HL-60 (cell line): ENCODE measurements around the gene HNRNPUL1.

ENCODE experiments used
- CTCF ChIP-seq: IDR thresholded peaks from one replicate; pipeline ENCODE4 v1.5.1; 2011; ENCODE audit warnings: low read length, control low read depth, inconsistent platforms; ENCODE audit not compliant: insufficient read depth
- GABPA ChIP-seq: IDR thresholded peaks from 2 replicates; pipeline ENCODE4 v1.6.1; 2012; ENCODE audit warnings: low read depth
- POLR2AphosphoS5 ChIP-seq: IDR thresholded peaks from 2 replicates; pipeline ENCODE4 v1.6.1; 2012; ENCODE audit warnings: low read depth
- REST ChIP-seq: IDR thresholded peaks from 2 replicates; pipeline ENCODE4 v1.6.1; 2012; ENCODE audit warnings: low read depth; ENCODE audit not compliant: insufficient replicate concordance

GRCh38 chr19:41332468-41332867, 68.3 kb downstream of the HNRNPUL1 start:
- TF ChIP-seq CTCF (no peak), POLR2AphosphoS5 (no peak), REST (no peak), GABPA (no peak)
